WERI-Rb-1 (cell line): ENCODE measurements around the gene SARS2.

Experiments
- DNase-seq: peaks from one replicate; pipeline ENCODE4 v3.0.0-alpha.2; 2020
- H3K27ac ChIP-seq: fragments of 250-450 bp; sonication (Bioruptor Pico); 2 replicates; pipeline ENCODE4 v1.5.1; 2020; ENCODE audit warnings: mild to moderate bottlenecking, moderate library complexity
- H3K27me3 ChIP-seq: fragments of 250-450 bp; sonication (Bioruptor Pico); 2 replicates; pipeline ENCODE4 v1.5.1; 2021; ENCODE audit warnings: mild to moderate bottlenecking, low read depth, moderate library complexity; ENCODE audit not compliant: insufficient read depth, severe bottlenecking
- H3K36me3 ChIP-seq: fragments of 250-450 bp; sonication (Bioruptor Pico); 2 replicates; pipeline ENCODE4 v1.5.1; 2020; ENCODE audit warnings: mild to moderate bottlenecking, moderate library complexity
- H3K4me3 ChIP-seq: 2 replicates; pipeline ENCODE4 v1.5.1; 2011; ENCODE audit warnings: low read depth, mild to moderate bottlenecking, control low read depth, low read length
- H3K9me3 ChIP-seq: fragments of 250-450 bp; sonication (Bioruptor Pico); 2 replicates; pipeline ENCODE4 v1.5.1; 2021; ENCODE audit warnings: mild to moderate bottlenecking, moderate library complexity; ENCODE audit not compliant: severe bottlenecking
- CTCF ChIP-seq: IDR thresholded peaks from 2 replicates; pipeline ENCODE4 v1.5.1; 2011; ENCODE audit warnings: low read depth, mild to moderate bottlenecking, control low read depth, inconsistent platforms, low read length

Gene SARS2

GRCh38 chr19:38959618-38960017, 29.1 kb upstream of the SARS2 start:
- no peak for TF ChIP-seq CTCF
- Histone ChIP-seq H3K27me3 (no peaks in the 10 kb centered on the region), H3K27ac (no peak overlapping the region), H3K9me3 (no peaks in the 10 kb centered on the region), H3K36me3 (peaks cover 9% of the 10 kb centered on the region), H3K4me3 (no peak overlapping the region)
- no peak for DNase-seq

GRCh38 chr19:38958301-38958700, 27.7 kb upstream of the SARS2 start:
- no peak overlapping the region for H3K4me3 ChIP-seq
- TF ChIP-seq CTCF = no peak
- H3K9me3 ChIP-seq = no peaks in the 10 kb centered on the region
- H3K27ac ChIP-seq = no peak overlapping the region
- DNase-seq = no peak
- peaks cover 9% of the 10 kb centered on the region for H3K36me3 ChIP-seq
- H3K27me3 ChIP-seq = no peaks in the 10 kb centered on the region

DNA sequence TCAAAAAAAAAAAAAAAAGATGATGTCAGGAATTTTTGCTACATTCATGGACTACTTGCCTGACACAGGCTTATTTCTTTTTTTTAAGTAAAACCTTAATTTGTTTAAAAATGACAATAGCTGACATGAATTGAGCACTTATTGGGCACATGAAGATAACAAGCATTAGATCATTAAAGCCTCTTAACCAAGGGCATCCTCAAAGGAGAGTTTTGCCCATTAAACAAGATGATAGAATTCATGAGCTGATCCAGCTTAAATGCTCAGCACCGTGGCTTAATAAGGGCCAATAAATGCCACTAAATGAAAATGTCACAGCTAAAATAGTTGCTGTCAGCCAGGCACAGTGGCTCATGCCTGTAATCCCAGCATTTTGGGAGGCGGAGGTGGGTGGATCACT, 25.7 kb upstream of the SARS2 start:
- no peak overlapping the region for H3K27ac ChIP-seq
- H3K4me3 ChIP-seq = no peak overlapping the region
- no peaks in the 10 kb centered on the region for H3K27me3 ChIP-seq
- no peaks in the 10 kb centered on the region for H3K9me3 ChIP-seq
- no peak for TF ChIP-seq CTCF
- DNase-seq = no peak
- peaks cover 13% of the 10 kb centered on the region for H3K36me3 ChIP-seq

GRCh38 chr19:38953677-38954076, 23.1 kb upstream of the SARS2 start:
- DNase-seq = no peak
- Histone ChIP-seq H3K27ac (no peak overlapping the region), H3K27me3 (no peaks in the 10 kb centered on the region), H3K4me3 (no peak overlapping the region), H3K36me3 (peaks cover 27% of the 10 kb centered on the region), H3K9me3 (no peaks in the 10 kb centered on the region)
- TF ChIP-seq CTCF = no peak

- H3K27ac ChIP-seq = no peak overlapping the region
These were observed 22.0 kb upstream of the SARS2 start for GRCh38 chr19:38952395-38953165.

More at GRCh38 chr19:38952395-38953165, 22.0 kb upstream of the SARS2 start:
- TF ChIP-seq CTCF = 0 out of 2 replicates have a peak, but pooled peaks have one; percentile 1
- peaks cover 33% of the 10 kb centered on the region for H3K36me3 ChIP-seq
- H3K27me3 ChIP-seq = no peaks in the 10 kb centered on the region
- no peaks in the 10 kb centered on the region for H3K9me3 ChIP-seq
- H3K4me3 ChIP-seq = no peak overlapping the region
- no peak for DNase-seq
